HG03378 (cell line): ENCODE results near the gene TRIM32.
"Not testable (repeated sequence)": the region's sequence is repeated elsewhere in the genome, so short reads cannot be mapped to it uniquely, and the experiment has no call there.

Source experiments
- ATAC-seq: cut with Tn5 transposase; IDR thresholded peaks from one replicate; pipeline ENCODE4 v1.9.1; 2021; ENCODE audit warnings: mild to moderate bottlenecking, moderate library complexity; ENCODE audit not compliant: unreplicated experiment

TRIM32 gene

DNA sequence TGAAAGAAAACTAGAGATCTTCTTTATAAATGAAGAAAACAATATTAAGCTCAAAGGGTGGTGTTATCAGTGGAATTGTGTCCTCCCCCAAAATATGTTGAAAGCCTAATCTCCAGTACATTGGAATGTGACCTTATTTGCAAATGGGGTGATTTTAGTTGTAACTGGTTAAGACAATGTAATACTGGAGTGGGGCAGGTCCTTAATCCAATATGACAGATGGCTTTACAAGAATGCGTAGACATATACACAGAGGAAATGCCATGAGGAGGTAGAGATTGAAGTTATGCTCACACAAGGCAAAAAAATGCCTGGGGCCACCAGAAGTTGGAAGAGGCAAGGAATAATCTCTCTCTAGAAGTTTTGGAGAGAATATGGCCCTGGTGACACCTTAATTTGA is 13.7 kb upstream of the TRIM32 start:
- ATAC-seq = no peak

DNA sequence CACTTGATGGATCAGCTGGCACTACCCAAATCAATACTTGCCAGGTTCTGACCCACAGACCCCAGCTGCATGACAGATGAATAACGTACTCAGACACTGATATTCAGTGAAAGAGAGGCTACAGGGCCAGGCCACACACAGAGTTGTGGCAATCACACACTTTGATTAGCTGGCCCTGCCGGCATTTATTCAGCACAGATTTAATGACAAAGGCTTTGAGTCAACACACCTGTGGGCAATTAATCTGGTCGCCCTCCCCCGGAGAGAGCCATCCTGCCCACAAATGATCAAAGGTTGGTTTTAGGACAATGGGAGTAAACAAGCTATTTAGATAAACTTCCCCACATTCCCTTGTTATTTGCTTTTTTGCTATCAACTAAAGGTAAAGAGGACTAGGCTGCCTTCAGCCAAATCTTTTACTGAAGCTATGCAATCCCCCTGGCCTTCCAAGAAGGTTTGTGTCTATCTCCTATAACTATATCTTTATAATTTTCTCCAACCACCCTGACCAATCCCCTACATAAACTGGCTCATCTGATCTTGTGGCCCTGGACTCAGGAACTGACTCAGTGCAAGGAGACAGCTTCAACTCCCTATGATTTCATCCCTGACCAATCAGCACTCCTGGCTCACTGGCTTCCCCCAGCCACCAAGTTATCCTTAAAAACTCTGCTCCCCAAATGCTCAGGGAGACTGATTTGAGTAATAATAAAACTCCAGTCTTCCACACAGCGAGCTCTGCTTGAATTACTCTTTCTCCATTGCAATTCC is 12.7 kb upstream of the TRIM32 start:
- ATAC-seq = no peak

DNA sequence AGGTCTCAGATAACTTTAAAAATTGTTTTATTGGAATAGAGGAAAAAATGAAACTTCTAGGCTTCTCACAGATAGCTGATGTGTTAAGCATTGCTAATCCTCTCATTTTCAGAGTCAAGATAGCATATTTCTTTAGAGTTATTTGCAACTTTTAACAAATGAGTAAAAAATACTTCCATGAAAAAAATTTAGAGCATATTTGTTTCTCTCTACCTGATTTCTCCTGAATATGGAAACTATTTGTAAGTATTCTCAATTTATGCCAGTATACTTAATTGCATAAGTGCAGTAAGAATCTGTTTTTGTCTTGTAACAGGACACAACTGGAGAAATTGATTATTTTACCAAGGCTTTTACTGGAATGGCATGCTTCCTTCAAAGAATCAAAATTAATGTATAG is 3.6 kb upstream of the TRIM32 start:
- no peak for ATAC-seq

DNA sequence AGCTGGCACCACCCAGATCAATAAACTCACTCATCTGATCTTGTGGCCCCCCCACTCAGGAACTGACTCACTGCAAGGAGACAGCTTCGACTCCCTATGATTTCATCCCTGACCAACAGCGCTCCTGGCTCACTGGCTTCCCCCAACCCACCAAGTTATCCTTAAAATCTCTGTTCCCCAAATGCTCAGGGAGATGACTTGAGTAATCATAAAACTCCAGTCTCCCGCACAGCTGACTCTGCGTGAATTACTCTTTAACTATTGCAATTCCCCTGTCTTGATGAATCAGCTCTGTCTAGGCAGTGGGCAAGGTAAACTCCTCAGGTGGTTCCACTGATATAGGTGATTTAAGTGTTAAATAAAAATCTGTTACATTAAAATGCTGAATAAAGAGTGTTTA is 1.9 kb upstream of the TRIM32 start:
- no peak for ATAC-seq

DNA sequence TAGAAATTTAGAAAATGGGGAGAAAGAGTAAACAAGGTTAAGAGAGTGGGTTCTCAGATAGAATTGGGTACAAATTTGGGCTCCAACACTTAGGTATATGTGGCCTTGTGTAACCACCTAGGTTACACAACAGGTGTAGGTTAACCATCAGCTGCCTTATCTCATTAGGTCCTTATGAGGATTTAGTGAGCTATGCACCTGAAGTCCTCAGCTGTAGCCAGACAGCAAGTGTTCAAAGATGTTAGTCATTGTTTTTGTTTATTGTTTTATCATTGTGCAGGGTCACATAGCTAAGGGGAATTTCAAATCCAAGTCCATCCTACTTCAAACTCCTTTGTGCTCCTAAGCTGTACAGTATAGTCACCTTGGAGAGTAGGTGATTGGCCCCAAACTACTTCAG is 970 bp upstream of the TRIM32 start:
- peak; percentile 0 for ATAC-seq

DNA sequence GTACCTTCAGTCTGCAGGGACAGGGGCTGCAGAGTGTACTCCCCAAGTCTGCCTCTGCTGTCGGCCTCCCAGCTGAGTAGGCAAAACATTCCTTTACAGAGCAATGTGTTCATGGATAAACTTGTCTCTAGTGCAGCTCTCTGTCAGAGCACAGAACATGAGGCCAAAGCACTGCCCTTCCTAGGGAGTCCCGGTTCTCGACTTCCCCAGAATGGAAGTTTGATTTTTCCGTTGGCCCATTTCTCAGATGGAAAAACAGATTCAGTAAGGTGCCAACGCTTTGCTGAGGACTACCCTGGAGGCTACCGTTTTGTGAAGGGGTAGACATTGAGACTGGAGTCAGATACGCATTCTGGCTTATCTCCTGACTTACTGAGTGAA is 422 bp upstream of the TRIM32 start:
- peak; percentile 44 for ATAC-seq

DNA sequence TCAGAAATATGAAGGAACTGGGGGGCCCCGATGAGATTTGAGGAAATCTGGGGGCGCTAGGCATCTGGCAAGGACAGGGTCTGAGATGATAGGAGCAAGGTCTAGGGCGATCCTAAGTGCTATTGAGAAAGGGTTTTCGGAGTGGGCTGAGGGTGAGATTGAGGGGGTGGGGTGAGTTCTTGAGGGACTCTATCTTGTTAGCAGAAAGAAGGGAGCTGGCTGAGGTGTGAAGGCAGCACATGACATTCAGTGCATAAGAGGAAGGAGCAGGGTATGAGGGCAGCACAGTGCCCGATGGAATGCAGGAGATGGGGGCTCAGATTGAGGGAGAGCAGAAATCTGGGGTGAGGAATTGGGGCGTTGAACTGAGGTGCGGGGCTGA is 640 bp downstream of the TRIM32 start:
- ATAC-seq = no peak

DNA sequence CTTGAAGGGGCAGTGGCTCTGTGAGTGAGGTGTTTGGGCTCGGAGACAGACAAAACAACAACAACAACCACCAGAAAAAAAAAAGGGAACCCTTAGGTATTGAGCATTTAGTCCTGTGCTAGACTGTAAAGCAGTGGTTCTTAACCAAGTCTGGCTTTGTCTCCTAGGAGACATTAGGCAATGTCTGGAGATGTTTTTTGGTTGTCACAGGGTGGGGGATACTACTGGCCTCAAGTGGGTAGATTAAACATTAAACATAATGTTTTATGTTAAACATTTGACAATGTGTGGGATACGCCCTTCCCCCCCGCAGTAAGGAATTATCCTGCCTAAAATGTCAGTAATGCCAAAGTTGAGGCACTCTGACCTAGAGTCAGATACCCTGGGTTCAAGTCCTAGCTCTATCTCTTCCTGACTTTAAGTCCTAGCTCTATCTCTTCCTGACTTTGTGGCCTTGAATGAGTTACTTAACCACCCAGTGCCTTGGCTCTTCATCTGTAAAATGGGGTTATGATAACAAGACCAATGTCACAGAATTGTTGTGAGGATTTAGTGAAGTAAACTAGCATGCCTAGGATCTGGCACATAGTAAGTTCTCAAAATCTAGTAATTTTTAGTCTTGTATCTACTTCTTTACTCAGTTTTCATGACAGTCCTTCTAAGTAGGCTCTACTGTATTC is 1.8 kb downstream of the TRIM32 start:
- ATAC-seq = no peak

DNA sequence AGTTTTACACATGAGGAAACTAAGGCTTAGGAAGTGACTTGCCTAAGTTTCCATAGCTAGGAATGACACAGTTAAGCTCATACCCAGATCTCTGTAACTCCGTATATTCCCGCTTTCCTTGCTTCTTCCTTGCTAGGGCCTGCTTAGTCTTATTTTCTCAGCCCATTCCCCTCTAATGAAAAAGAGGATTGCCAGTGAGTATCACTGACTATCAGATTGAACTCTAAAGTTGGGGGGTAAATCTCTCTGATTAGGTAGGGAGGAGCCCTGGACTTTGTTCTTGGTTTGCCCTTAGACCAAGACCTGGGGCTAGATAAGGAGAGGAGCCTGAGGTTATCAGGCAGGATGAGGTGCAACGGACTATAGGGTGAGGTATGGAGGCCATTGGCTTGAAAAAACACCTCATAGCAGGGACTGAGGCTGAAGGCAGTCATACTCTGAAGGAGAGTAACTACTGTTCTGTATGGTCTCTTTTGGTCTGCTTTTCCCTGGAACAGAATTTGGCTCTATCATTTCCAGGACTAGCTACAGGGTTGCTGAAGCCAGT is 2.5 kb downstream of the TRIM32 start:
- no peak for ATAC-seq

DNA sequence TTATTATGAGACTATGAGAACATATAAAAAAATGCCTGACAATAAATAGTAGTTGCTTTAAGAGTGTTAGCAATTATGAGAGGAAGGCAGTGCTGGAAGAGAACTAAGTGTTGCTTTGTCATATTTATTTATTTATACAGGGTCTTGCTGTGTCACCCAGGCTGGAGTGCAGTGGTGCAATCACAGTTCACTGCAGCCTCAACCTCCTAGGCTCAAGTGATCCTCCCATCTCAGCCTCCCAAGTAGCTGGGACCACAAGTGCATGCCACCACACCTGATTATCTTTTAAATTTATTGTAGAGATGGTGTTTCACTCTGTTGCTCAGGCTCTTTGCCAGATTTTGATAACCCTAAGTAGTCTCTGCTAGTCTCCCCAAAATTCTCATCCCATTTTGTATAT is 3.7 kb downstream of the TRIM32 start:
- not testable (repeated sequence) for ATAC-seq

DNA sequence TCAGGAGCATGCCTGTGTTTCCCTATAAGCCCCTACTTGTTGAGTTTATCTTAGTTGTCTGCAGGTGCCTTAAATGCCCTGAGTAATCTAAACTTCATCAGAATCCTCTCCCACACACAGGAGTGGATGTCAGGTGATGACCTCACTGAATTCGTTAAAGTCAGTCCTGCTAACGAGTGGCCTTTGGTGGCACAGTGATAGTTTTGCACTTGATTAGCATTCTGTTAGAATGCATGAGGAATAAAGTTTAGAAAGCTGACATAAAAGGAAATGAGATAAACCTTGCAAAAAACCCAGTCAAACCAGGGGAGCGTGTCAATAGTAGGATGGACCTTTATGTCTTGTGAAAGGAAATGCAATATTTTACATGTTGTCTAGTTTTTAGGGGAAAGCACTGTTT is 4.5 kb downstream of the TRIM32 start:
- no peak for ATAC-seq

DNA sequence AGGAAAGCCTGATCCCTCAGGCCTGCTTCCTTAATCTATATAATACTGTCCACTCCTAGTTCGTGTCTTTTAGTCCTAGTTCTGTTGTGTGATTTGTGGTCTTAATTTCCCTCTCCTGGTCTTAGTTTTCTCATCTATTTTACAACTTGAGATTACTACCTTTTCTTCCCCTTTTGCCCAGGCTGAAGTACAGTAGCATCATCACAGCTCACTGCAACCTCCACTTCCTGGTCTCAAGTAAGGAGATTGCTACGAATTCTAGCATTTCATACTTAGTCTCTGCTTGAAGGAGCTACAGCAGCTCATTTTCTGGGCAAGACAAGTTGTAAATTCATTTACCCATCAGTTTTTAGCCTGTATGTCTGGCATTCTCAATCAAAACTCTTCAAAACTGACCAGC is 5.5 kb downstream of the TRIM32 start:
- no peak for ATAC-seq

DNA sequence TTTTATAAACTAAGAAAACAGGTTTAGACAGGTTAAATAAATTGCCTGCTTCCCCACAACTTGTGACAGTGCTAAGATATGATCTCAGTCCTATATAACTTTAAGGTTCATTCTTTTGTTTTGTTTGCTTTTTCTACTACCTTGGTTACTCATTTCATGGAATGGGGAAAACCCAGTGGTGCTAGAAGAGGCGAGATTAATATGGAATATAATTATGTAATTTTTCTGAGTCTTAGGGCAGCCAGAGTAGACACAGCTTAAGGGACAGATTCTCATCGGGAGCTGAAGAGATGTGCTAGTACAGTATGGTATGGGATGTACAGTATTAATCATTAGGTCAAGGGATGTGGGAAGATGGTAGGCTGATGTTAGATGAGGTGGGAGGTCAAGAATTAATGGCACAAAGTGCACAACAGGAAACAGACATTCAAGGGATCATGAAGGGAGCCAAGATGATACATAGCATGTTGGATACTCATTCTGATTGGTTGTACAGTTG is 6.2 kb downstream of the TRIM32 start:
- ATAC-seq = no peak

DNA sequence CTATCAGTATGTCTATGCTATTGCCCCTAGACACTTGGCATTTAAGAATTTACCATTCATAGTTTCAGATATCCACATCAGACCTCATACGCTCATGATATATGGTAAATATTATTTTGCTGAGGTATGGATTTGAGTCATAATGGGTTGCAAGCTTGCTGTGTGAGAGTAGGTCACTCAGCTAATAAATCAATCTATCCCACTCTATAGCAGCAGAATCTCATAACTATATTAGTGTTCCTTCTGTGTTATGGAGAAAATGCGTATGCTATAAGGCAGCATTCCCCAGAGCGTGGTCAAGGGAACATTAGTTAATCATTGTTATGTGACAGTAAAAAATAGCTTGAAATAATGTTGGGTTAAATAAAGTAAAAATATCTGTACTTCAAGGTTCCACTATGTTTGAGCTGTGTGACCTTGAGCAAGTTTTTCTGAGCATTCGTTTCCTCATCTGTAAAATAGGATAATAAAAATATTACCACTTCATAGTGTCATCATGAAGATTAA is 7.7 kb downstream of the TRIM32 start:
- ATAC-seq = no peak

DNA sequence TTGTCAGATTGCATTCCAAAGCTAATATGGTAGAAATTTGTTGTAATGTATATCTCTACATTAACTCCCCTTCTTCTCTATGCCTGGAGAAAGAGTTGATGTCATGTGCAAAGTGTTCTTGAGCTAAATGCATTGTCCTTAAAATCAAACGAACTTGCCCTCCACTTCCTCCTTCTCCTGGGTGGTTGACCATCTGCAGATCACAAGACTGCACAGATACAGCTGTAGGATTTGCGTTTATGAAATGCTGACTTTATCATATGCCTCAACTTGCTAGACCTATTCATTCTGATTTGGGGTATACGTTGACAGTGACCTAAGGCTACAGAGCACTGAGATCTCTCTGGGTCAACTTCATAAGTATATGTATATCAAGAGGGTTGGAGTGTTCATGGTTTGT is 8.3 kb downstream of the TRIM32 start:
- ATAC-seq = no peak

DNA sequence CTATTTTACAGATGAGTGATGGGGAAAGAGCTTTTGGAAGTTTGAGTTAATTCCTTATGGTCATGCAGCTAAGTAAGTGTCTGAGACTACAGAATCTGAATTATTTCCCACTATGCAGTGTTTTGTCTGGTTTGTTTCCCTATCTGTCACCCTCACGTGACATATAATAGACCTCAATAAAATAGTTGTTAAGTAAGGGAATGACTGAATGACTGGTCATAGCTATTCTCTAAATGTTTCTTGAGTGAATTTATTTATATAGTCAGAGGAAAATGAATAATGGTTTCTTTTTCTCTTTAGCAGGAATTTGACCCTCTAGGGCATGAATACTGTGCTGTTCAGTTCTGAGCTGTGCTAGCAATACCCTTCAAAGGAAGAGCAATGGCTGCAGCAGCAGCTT is 10.3 kb downstream of the TRIM32 start:
- no peak for ATAC-seq

DNA sequence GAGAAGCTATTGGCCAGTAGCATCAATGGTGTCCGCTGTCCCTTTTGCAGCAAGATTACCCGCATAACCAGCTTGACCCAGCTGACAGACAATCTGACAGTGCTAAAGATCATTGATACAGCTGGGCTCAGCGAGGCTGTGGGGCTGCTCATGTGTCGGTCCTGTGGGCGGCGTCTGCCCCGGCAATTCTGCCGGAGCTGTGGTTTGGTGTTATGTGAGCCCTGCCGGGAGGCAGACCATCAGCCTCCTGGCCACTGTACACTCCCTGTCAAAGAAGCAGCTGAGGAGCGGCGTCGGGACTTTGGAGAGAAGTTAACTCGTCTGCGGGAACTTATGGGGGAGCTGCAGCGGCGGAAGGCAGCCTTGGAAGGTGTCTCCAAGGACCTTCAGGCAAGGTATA is 10.8 kb downstream of the TRIM32 start:
- no peak for ATAC-seq

DNA sequence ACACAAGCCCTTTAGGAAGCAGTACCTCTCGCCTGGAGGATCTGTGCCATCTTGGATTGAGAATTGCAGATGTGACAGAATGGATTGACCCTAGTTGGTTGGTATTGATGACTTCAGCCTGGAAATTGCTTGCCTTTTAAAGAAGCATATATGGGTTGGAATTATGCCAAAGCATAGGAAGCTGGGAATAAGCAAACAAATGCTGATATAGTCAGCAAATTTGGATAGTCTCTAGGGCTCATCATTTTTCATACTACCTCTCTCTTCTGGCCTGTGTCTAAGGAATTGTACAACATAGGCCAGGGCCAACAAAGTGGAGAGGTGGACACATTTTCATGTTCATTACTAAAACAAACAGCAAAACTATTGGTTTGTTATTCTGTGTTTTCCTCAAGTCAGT is 13.2 kb downstream of the TRIM32 start:
- no peak for ATAC-seq

DNA sequence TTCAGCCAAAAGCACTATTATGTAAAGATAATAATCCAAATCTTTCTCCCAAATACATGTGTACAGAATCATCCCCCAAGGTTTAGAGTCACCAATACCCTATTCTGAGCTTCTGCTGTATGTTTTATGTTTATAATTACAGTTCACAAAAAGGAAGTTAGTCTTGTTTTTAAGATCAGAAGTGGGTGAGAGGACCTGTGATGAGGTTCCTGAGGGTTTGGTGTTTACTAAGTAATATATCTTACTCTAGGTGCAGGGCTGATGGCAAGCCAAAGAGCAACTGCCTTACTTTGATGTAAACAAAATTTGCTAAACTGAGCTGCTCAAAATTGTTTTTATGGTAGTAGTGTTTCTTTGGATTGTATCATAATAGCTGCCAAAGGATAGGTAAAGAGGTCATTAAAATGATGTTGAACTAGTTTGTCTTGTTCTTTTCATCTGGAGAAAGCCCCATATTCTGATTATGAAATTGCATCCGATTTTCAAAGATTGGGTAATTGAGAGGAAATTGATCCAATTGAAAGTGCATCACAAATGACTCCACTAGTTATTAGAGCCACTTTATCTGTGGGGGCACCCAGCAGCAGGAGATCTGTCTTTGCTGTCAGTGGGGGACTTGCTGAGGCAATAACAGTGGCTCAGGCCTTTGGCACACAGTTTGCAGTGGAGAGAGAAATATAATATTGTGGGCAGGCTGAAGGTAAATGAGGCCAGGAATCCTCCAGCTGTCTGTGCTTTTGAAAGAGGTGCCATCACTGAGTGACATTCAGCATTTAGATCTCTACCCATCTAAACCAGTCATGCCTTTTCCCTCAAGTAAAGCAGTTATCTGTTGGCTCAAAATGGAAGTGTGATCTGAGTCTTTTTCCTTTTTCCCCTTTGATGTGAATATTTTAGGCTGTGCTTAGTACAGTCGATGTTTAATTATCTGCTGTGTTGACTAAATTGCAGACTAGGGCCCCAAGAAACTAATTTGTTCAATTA is 14.1 kb downstream of the TRIM32 start:
- no peak for ATAC-seq

DNA sequence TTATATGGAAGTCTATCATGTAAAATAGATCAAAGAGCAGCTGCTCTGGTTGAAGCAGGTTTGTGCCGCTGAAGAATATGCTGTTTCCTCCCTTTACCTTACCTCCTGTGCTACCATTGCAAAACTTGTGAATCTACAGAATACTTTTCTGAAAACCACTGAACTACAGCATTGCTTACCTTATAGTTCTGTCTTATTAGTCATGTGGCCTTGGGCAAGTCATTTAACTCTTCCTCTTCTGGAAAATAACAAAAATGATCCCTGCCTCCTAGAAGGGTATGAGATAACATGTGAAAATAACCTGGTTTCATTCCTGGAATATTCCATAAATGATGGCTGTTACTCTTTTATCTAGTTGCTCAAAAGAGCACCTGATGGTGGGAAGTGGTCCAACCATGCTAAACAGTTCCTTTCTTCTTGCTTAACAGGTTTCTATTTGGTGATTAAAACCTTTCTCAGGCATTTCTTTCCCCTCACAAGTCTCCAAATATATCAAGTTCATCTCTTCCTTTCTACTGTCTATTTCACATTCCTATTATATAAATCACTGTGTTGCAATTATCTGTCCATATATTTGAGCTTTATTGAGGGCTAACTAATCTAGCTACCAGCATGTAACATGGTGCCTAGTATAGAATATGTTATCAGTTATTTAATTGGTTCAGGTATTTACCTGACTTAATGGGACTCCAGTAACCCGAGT is 15.0 kb downstream of the TRIM32 start:
- ATAC-seq = no peak
